Endothelial cell of umbilical vein (primary cell): ENCODE data around the gene NFU1. TPM values are rescaled to one million over a fixed set of nuclear protein-coding genes. Genes with fewer than 3 reads are reported as not detected.

Experiments
- BruUV-seq: library from RNA; stranded (reverse); fragments of 400-500 nt; replicated peaks from 2 replicates; lab custom pipeline; 2021; lab: Mats Ljungman, UMichigan
- CTCF ChIA-PET: fragments of 300-600, 350-600 bp; sonication (Branson Sonifier 250); formaldehyde crosslinking; loops from one replicate; lab custom pipeline; 2021; ENCODE audit warnings: antibody characterized with exemption, inconsistent platforms; lab: Charles Lee
- POLR2A ChIA-PET: fragments of 300-600, 350-600 bp; sonication (Branson Sonifier 250); formaldehyde crosslinking; loops from one replicate; lab custom pipeline; 2021; ENCODE audit warnings: antibody characterized with exemption, inconsistent platforms; lab: Charles Lee
- DNase-seq: peaks from one replicate; pipeline ENCODE4 v3.0.0-alpha.2; 2011; ENCODE audit warnings: low read depth, low spot score
- FAIRE-seq: peaks from 2 replicates; lab custom pipeline; 2011; peaks lifted over from hg19 to GRCh38; lab: Jason Lieb, UNC
- H2AFZ ChIP-seq: 2 replicates; pipeline ENCODE4 v1.6.0; 2012; ENCODE audit warnings: low read depth, low read length, control low read depth, inconsistent platforms
- H3K27ac ChIP-seq: 2 replicates; pipeline ENCODE4 v1.5.1; 2011; ENCODE audit warnings: low read depth, mild to moderate bottlenecking, control low read depth, low read length, moderate library complexity; ENCODE audit not compliant: insufficient read depth
- H3K27me3 ChIP-seq, 2 experiments: 2 replicates each; pipeline versions ENCODE4 v1.6.0 to v1.6.1; 2011; ENCODE audit warnings: low read length in 2 of 2, mixed read lengths in 1 of 2; ENCODE audit not compliant: control insufficient read depth in 2 of 2, insufficient read depth in 2 of 2
- H3K36me3 ChIP-seq, 2 experiments: 2 replicates in 1 of 2; 3 replicates in 1 of 2; pipeline ENCODE4 v1.5.1; 2011; ENCODE audit warnings: low read length in 2 of 2, mild to moderate bottlenecking in 1 of 2, moderate library complexity in 1 of 2; ENCODE audit not compliant: control insufficient read depth in 2 of 2, insufficient read depth in 2 of 2; ENCODE audit errors: extremely low read depth in 1 of 2
- H3K4me1 ChIP-seq: 3 replicates; pipeline ENCODE4 v1.5.1; 2011; ENCODE audit warnings: mild to moderate bottlenecking, low read length; ENCODE audit not compliant: control insufficient read depth, insufficient read depth; ENCODE audit errors: extremely low read depth
- H3K4me2 ChIP-seq: 2 replicates; pipeline ENCODE4 v1.6.1; 2011; ENCODE audit warnings: low read length, control low read depth, mixed read lengths; ENCODE audit not compliant: insufficient read depth
- H3K4me3 ChIP-seq, 3 experiments: fragments of 200-600 bp in 1 of 3; sonication (generic), shearing (Covaris generic) in 1 of 3; replicated peaks in 1 of 3; 2 replicates each; pipeline ENCODE4 v1.5.1; 2011 to 2016; ENCODE audit warnings: control low read depth in 3 of 3, low read length in 3 of 3, mild to moderate bottlenecking in 2 of 3, inconsistent platforms in 1 of 3, low read depth in 1 of 3, moderate library complexity in 1 of 3; ENCODE audit not compliant: insufficient read depth in 1 of 3
- H3K79me2 ChIP-seq: 2 replicates; pipeline ENCODE4 v1.6.0; 2012; ENCODE audit warnings: low read length, inconsistent platforms; ENCODE audit not compliant: control insufficient read depth, insufficient read depth
- H3K9ac ChIP-seq: replicated peaks from 2 replicates; pipeline ENCODE3; 2011; ENCODE audit warnings: low read length, control low read depth; ENCODE audit not compliant: insufficient read depth; ENCODE audit errors: extremely low read depth
- H3K9me1 ChIP-seq: replicated peaks from 3 replicates; pipeline ENCODE4 v1.6.0; 2011; ENCODE audit warnings: mild to moderate bottlenecking, low read length; ENCODE audit not compliant: control insufficient read depth, insufficient read depth; ENCODE audit errors: extremely low read depth
- H3K9me3 ChIP-seq: replicated peaks from 2 replicates; pipeline ENCODE4 v1.5.1; 2012; ENCODE audit warnings: low read length, inconsistent platforms; ENCODE audit not compliant: control insufficient read depth, insufficient read depth
- H4K20me1 ChIP-seq: replicated peaks from 2 replicates; pipeline ENCODE3; 2011; ENCODE audit warnings: mild to moderate bottlenecking, low read length; ENCODE audit not compliant: control insufficient read depth, insufficient read depth; ENCODE audit errors: extremely low read depth
- EZH2 ChIP-seq: IDR thresholded peaks from 2 replicates; pipeline ENCODE4 v1.6.1; 2012; ENCODE audit warnings: borderline replicate concordance, low read depth, mild to moderate bottlenecking, moderate library complexity, low read length, inconsistent platforms; ENCODE audit not compliant: severe bottlenecking
- FOS ChIP-seq: IDR thresholded peaks from 2 replicates; pipeline ENCODE4 v1.6.1; 2011; ENCODE audit warnings: mild to moderate bottlenecking, low read length, moderate library complexity, borderline replicate concordance; ENCODE audit not compliant: insufficient read depth
- GATA2 ChIP-seq: IDR thresholded peaks from 2 replicates; pipeline ENCODE4 v1.7.0; 2011; ENCODE audit warnings: low read depth, mild to moderate bottlenecking, moderate library complexity, mixed read lengths, low read length; ENCODE audit not compliant: insufficient read length, insufficient read depth
- JUN ChIP-seq: IDR thresholded peaks from 2 replicates; pipeline ENCODE4 v1.6.1; 2011; ENCODE audit warnings: borderline replicate concordance, low read depth; ENCODE audit not compliant: insufficient read length, insufficient read depth
- MYC ChIP-seq: IDR thresholded peaks from one replicate; pipeline ENCODE4 v1.6.1; 2011; ENCODE audit warnings: mild to moderate bottlenecking, low read depth, low read length
- POLR2A ChIP-seq: IDR thresholded peaks from 2 replicates; pipeline ENCODE4 v1.6.1; 2012; ENCODE audit warnings: low read depth, mild to moderate bottlenecking, control low read depth, low read length
- POLR2AphosphoS5 ChIP-seq: IDR thresholded peaks from 2 replicates; pipeline ENCODE4 v1.6.1; 2012; ENCODE audit warnings: low read depth, mild to moderate bottlenecking, control low read depth, low read length, moderate library complexity; ENCODE audit not compliant: insufficient read depth
- dilution Hi-C: fragments of 300-500 bp; cut with MboI; formaldehyde crosslinking; loops from one replicate; pipeline ENCODE4 v1.15.0; 2019; ENCODE audit warnings: low sequenced_read_pairs; ENCODE audit not compliant: extremely low pct_ligation_motif_present
- intact Hi-C: fragments of 100-400 bp; cut with micrococcal nuclease; formaldehyde crosslinking; loops from one replicate; pipeline ENCODE4 v1.10.0; 2022
- polyA plus RNA-seq, 4 experiments: library from polyadenylated mRNA; depleted of rRNA in 3 of 4; stranded (reverse) in 3 of 4; unstranded in 1 of 4; fragments of >200 nt; gene quantifications; 2 replicates each; pipeline versions ENCODE4 v1.2.1 to v1.2.3, GENCODE V29; 2011 to 2012; ENCODE audit warnings: missing spikeins in 1 of 4
- total RNA-seq: library from RNA; stranded (reverse); gene quantifications from 2 replicates; pipeline ENCODE4 v1.2.3, GENCODE V29; 2021
- TF ChIP-seq, protein P1 (sequence below), 2 donors: IDR thresholded peaks; 1 replicate in 1 of 2; 2 replicates in 1 of 2; pipeline ENCODE4 v1.5.1; 2011; ENCODE audit warnings: low read length in 2 of 2, mild to moderate bottlenecking in 2 of 2, moderate library complexity in 2 of 2, control low read depth in 1 of 2, inconsistent platforms in 1 of 2, low read depth in 1 of 2; ENCODE audit not compliant: insufficient read depth in 1 of 2; ENCODE audit errors: extremely low read depth in 1 of 2
- TF ChIP-seq, protein P2 (sequence below): IDR thresholded peaks from 2 replicates; pipeline ENCODE4 v1.6.1; 2011; ENCODE audit not compliant: insufficient read depth, insufficient read length

The NFU1 gene
- total and polyA plus RNA-seq, 2 donors (not counting 3 experiments of a cell fraction or from before 2014, with no cell fraction given) = 19.6 to 49.7 TPM

DNA sequence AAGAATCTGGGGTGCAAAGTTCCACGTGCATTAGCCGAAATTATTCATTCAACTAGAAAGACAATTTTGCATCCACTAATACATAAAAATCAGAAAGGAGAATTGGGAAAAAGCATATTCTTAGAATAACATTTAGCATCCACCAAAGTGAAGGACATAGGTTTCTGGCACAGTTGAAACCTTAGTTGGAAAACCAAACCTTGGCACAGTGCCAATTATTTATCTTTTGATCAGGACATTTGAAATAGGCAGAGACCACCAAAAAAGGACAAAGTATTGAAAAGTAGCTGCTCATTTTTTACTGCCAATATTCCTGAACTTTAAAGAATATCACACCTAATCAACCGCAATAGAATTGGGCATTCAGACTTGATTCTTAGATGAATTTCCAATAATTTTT, 25.5 kb upstream of the NFU1 start:
- Histone ChIP-seq H3K4me2 (no peak overlapping the region), H3K9me1 (no peaks in the 10 kb centered on the region), H3K27ac (no peak overlapping the region), H3K9ac (no peak overlapping the region), H3K27me3 (no peaks in the 10 kb centered on the region), H3K4me1 (no peaks in the 10 kb centered on the region), H2AFZ (no peak overlapping the region), H3K4me3 (no peak overlapping the region), H3K36me3 (peaks cover 17 to 21% of the 10 kb centered on the region in 2 experiments), H3K9me3 (no peaks in the 10 kb centered on the region), H4K20me1 (no peaks in the 10 kb centered on the region), H3K79me2 (no peaks in the 10 kb centered on the region)
- FAIRE-seq (no peak), DNase-seq (no peak)
- intact Hi-C loops = no loop called here
- CTCF ChIA-PET = no interaction called here
- POLR2A ChIA-PET = no interaction called here
- no TSS peak for BruUV-seq
- TF ChIP-seq POLR2A (no peak), GATA2 (peak; percentile 23)
- dilution Hi-C loops = no loop called here

DNA sequence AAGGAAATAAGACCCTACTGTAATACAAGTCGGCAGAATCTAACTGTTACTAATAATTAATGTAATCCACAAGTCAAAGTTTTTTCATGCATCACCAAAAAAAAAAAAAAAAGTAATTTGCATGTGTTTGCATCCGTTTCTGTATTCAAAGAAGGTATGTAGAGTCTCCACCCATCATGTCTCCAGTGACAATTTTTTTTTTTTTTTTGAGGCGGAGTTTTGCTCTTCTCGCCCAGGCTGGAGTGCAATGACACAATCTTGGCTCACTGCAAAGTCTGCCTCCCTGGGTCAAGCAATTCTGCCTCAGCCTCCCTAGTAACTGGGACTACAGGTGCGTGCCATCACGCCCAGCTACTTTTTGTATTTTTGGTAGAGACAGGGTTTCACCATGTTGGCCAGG, 24.2 kb upstream of the NFU1 start:
- Histone ChIP-seq H3K9me1 (no peaks in the 10 kb centered on the region), H3K9me3 (no peaks in the 10 kb centered on the region), H3K9ac (no peak overlapping the region), H3K27ac (no peak overlapping the region), H3K4me3 (no peak overlapping the region), H3K79me2 (no peaks in the 10 kb centered on the region), H3K27me3 (no peaks in the 10 kb centered on the region), H3K4me2 (no peak overlapping the region), H4K20me1 (no peaks in the 10 kb centered on the region), H3K36me3 (peaks cover 13 to 18% of the 10 kb centered on the region in 2 experiments), H3K4me1 (no peaks in the 10 kb centered on the region), H2AFZ (no peak overlapping the region)
- intact Hi-C loops (no loop called here), dilution Hi-C loops (no loop called here)
- FAIRE-seq = no peak
- BruUV-seq = no TSS peak
- DNase-seq = no peak
- CTCF ChIA-PET = no interaction called here
- POLR2A ChIA-PET = no interaction called here
- TF ChIP-seq GATA2 = no peak
- TF ChIP-seq FOS = no peak
- TF ChIP-seq, protein P1, sequence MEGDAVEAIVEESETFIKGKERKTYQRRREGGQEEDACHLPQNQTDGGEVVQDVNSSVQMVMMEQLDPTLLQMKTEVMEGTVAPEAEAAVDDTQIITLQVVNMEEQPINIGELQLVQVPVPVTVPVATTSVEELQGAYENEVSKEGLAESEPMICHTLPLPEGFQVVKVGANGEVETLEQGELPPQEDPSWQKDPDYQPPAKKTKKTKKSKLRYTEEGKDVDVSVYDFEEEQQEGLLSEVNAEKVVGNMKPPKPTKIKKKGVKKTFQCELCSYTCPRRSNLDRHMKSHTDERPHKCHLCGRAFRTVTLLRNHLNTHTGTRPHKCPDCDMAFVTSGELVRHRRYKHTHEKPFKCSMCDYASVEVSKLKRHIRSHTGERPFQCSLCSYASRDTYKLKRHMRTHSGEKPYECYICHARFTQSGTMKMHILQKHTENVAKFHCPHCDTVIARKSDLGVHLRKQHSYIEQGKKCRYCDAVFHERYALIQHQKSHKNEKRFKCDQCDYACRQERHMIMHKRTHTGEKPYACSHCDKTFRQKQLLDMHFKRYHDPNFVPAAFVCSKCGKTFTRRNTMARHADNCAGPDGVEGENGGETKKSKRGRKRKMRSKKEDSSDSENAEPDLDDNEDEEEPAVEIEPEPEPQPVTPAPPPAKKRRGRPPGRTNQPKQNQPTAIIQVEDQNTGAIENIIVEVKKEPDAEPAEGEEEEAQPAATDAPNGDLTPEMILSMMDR (IDR thresholded peaks at IDR 0.05; ENCODE audit: extremely low read depth in 1 of 2, insufficient read depth in 1 of 2, low read depth in 1 of 2, low read length in 2 of 2) = no peak
- TF ChIP-seq POLR2AphosphoS5 = no peak
- TF ChIP-seq, protein P2, sequence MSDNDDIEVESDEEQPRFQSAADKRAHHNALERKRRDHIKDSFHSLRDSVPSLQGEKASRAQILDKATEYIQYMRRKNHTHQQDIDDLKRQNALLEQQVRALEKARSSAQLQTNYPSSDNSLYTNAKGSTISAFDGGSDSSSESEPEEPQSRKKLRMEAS = no peak
- TF ChIP-seq POLR2A = no peak
- no peak for TF ChIP-seq JUN
- TF ChIP-seq EZH2 = no peak
- TF ChIP-seq MYC = no peak
